ENCODE data around the gene RAB29.

GRCh38 chr1:205810448-205811157 is 35.3 kb upstream of the RAB29 start:
- peak in 1 of 5 experiments; percentile 24 for TF ChIP-seq CTCF (IDR thresholded peaks at IDR 0.05 in 4 of 5, conservative IDR thresholded peaks at IDR 0.05 in 1 of 5)
- no peak for TF ChIP-seq POLR2A (IDR thresholded peaks at IDR 0.05)

All from gastrocnemius medialis (tissue), 4 donors.